Small intestine (tissue), 7 donors: Measurements from ENCODE around the gene CAMTA1. TPM values are rescaled to one million over a fixed set of nuclear protein-coding genes. Genes with fewer than 3 reads are reported as not detected.
A peak's percentile ranks its signal among the peaks of the same experiment; 100 is the strongest.

Experiments
- DNase-seq, 2 donors: peaks; one replicate each; pipeline versions ENCODE4 v3.0.0 to v3.0.0-alpha.2; 2013
- FAIRE-seq: peaks from 2 replicates; lab custom pipeline; 2012; peaks lifted over from hg19 to GRCh38; lab: Jason Lieb, UNC
- H3K27ac ChIP-seq, 3 donors: one replicate each; pipeline ENCODE4 v1.5.1; 2013; ENCODE audit warnings: low read length in 2 of 3, mild to moderate bottlenecking in 2 of 3, control low read depth in 1 of 3, inconsistent platforms in 1 of 3, low read depth in 1 of 3, moderate library complexity in 1 of 3
- H3K27me3 ChIP-seq, 3 donors: one replicate each; pipeline ENCODE4 v1.6.1; 2013; ENCODE audit warnings: low read length in 3 of 3, inconsistent platforms in 1 of 3; ENCODE audit not compliant: control insufficient read depth in 3 of 3, insufficient read depth in 3 of 3
- H3K36me3 ChIP-seq, 3 donors: one replicate each; pipeline ENCODE4 v1.6.1; 2013; ENCODE audit warnings: low read length in 3 of 3, inconsistent platforms in 1 of 3, low read depth in 1 of 3, mild to moderate bottlenecking in 1 of 3, moderate library complexity in 1 of 3; ENCODE audit not compliant: control insufficient read depth in 3 of 3, insufficient read depth in 2 of 3
- H3K4me1 ChIP-seq, 3 donors: one replicate each; pipeline ENCODE4 v1.6.1; 2013; ENCODE audit warnings: low read length in 2 of 3, inconsistent platforms in 1 of 3, low read depth in 1 of 3, mild to moderate bottlenecking in 1 of 3, moderate library complexity in 1 of 3; ENCODE audit not compliant: control insufficient read depth in 3 of 3, insufficient read depth in 2 of 3
- H3K4me3 ChIP-seq, 3 donors: one replicate each; pipeline ENCODE4 v1.5.1; 2013; ENCODE audit warnings: low read length in 3 of 3, control low read depth in 1 of 3, inconsistent platforms in 1 of 3, low read depth in 1 of 3, mild to moderate bottlenecking in 1 of 3, moderate library complexity in 1 of 3
- H3K9me3 ChIP-seq, 2 donors: one replicate each; pipeline ENCODE4 v1.6.1; 2013; ENCODE audit warnings: low read depth in 1 of 2, low read length in 1 of 2; ENCODE audit not compliant: control insufficient read depth in 2 of 2, insufficient read depth in 1 of 2
- WGBS, 3 donors: extraction: QIAGEN DNeasy Blood & Tissue Kit; methylation state at CpG; one replicate each; pipeline ENCODE4 v1.1.7; 2013; 5-methylcytosine and 5-hydroxymethylcytosine counted together
- polyA plus RNA-seq, 4 donors: library from polyadenylated mRNA; stranded (reverse) in 3 of 4; unstranded in 1 of 4; fragments of 200-250 nt in 3 of 4; fragments of 120-200 nt in 1 of 4; gene quantifications; one replicate each; pipeline versions ENCODE4 v1.2.1 to v1.2.3, GENCODE V29; 2013
- donor health status: healthy with polysubstance abuse.
- donor health status: control.
- donor health status: control.
- donor health status: Bipolar disorder and iron deficiency.
- donor health status: healthy.

CAMTA1 gene
- polyA plus RNA-seq, 4 donors: 57.6 to 177 (median 147) TPM

GRCh38 chr1:6948861-6949260 is 163.6 kb downstream of the CAMTA1 start:
- WGBS, 3 donors: 57 to 78% (median 77%) methylated on average over 4 of the region's 4 CpGs
- H3K4me1 ChIP-seq: no peaks in the 10 kb centered on the region
- no peak for FAIRE-seq

GRCh38 chr1:6950001-6950765 is 164.9 kb downstream of the CAMTA1 start:
- Histone ChIP-seq H3K36me3 (no peaks in the 10 kb centered on the region), H3K4me3 (no peak overlapping the region), H3K9me3 (no peaks in the 10 kb centered on the region), H3K27me3 (no peaks in the 10 kb centered on the region), H3K27ac (no peak overlapping the region), H3K4me1 (no peaks in the 10 kb centered on the region)
- FAIRE-seq (no peak), DNase-seq (no peak)
- 78 to 83% (median 82%) methylated on average over 9 of the region's 9 CpGs for WGBS, 3 donors

More at GRCh38 chr1:6948861-6949260, 163.6 kb downstream of the CAMTA1 start:
- no peaks in the 10 kb centered on the region for H3K9me3 ChIP-seq
- H3K27ac ChIP-seq: no peak overlapping the region
- no peak overlapping the region for H3K4me3 ChIP-seq
- H3K36me3 ChIP-seq: no peaks in the 10 kb centered on the region
- H3K27me3 ChIP-seq: peaks cover 0 to 2% (median 0%) of the 10 kb centered on the region in 3 donors
- DNase-seq: no peak

- no peak for DNase-seq
- Histone ChIP-seq H3K27ac (no peak overlapping the region), H3K4me1 (peaks cover 0 to 11% (median 3%) of the 10 kb centered on the region in 3 donors), H3K27me3 (no peaks in the 10 kb centered on the region), H3K4me3 (no peak overlapping the region), H3K9me3 (no peaks in the 10 kb centered on the region), H3K36me3 (no peaks in the 10 kb centered on the region)
- WGBS, 3 donors: 87 to 91% (median 90%) methylated on average over 12 of the region's 12 CpGs
- no peak for FAIRE-seq
These were observed 166.3 kb downstream of the CAMTA1 start for GRCh38 chr1:6951536-6951935.

DNA sequence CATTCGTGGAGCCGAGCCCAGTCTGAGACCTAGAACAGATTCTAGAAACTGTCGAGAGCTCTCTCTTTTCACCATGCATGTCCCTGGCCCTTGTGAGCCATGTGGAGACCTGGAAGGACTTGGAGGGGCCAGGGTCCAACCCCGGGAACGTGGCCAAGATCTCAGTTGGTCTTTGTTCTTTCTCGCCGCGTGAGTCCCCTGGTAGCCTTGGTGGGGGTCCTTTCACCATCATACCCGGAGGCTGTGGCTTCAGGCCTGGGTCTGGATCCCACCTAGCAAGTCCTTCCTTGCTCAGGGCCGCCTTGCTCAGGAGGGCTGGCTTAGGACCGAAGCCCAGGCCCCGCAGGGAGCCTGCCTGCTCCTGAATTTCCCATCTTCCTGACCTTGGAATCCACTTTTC is 168.0 kb downstream of the CAMTA1 start:
- no peak for FAIRE-seq
- no peaks in the 10 kb centered on the region for H3K36me3 ChIP-seq
- no peak for DNase-seq
- peaks cover 0 to 17% (median 3%) of the 10 kb centered on the region in 3 donors for H3K4me1 ChIP-seq
- H3K27ac ChIP-seq: no peak overlapping the region
- H3K4me3 ChIP-seq: no peak overlapping the region
- 77 to 89% (median 80%) methylated on average over 12 of the region's 12 CpGs for whole genome bisulfite sequencing, 3 donors
- H3K27me3 ChIP-seq: no peaks in the 10 kb centered on the region
- H3K9me3 ChIP-seq: no peaks in the 10 kb centered on the region

DNA sequence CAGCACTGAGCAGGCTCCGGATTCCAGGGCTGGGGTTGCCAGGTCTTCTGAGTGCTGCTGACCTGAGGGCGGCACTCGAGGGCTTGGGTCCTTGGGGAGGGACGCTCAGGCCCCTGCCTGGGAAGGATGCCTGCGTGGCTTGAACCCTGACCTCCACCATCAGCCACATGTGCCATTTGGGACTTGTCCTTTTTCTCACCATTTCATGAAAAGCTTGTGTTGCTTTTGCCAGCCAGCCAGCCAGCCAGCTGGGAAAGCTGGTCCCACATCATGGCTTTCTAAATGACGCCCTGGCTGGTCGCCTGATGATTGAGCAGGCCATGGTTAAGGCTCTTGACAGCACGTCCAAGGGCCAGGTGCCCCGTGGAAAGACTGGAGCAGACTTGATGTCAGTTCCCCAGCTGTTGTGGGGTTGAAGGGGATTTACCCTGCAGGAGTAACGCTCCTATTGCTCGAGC is 168.7 kb downstream of the CAMTA1 start:
- H3K36me3 ChIP-seq: no peaks in the 10 kb centered on the region
- FAIRE-seq (no peak), DNase-seq (no peak)
- no peak overlapping the region for H3K4me3 ChIP-seq
- H3K27me3 ChIP-seq: no peaks in the 10 kb centered on the region
- no peak overlapping the region for H3K27ac ChIP-seq
- H3K9me3 ChIP-seq: no peaks in the 10 kb centered on the region
- peaks cover 0 to 17% (median 3%) of the 10 kb centered on the region in 3 donors for H3K4me1 ChIP-seq
- WGBS, 3 donors: 79 to 90% (median 82%) methylated on average over 11 of the region's 11 CpGs

DNA sequence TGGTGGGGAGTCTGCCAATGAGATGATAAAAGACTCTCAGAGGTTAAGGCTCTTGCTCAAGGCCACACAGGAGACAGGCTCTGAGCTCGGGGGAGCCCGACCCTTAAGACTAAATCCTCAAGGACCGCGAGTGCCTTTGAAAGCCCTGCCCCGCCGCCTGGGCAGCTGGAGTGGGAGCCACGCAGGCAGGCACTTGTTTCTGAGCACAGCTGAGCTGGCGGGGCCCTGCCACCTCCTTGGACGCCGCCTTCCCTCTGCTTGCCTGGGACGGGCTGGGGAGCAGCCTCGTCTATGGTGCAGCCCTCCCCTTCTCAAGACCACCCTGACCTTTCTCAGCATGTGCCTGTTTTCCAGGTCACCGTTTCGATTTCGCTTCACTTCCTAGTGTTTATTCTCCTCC is 169.3 kb downstream of the CAMTA1 start:
- FAIRE-seq (no peak), DNase-seq (no peak)
- no peaks in the 10 kb centered on the region for H3K27me3 ChIP-seq
- no peak overlapping the region for H3K4me3 ChIP-seq
- H3K4me1 ChIP-seq: peaks cover 0 to 17% (median 3%) of the 10 kb centered on the region in 3 donors
- WGBS, 3 donors: 73 to 82% (median 77%) methylated on average over 13 to 15 of the region's 15 CpGs
- no peaks in the 10 kb centered on the region for H3K9me3 ChIP-seq
- no peak overlapping the region for H3K27ac ChIP-seq
- H3K36me3 ChIP-seq: no peaks in the 10 kb centered on the region

DNA sequence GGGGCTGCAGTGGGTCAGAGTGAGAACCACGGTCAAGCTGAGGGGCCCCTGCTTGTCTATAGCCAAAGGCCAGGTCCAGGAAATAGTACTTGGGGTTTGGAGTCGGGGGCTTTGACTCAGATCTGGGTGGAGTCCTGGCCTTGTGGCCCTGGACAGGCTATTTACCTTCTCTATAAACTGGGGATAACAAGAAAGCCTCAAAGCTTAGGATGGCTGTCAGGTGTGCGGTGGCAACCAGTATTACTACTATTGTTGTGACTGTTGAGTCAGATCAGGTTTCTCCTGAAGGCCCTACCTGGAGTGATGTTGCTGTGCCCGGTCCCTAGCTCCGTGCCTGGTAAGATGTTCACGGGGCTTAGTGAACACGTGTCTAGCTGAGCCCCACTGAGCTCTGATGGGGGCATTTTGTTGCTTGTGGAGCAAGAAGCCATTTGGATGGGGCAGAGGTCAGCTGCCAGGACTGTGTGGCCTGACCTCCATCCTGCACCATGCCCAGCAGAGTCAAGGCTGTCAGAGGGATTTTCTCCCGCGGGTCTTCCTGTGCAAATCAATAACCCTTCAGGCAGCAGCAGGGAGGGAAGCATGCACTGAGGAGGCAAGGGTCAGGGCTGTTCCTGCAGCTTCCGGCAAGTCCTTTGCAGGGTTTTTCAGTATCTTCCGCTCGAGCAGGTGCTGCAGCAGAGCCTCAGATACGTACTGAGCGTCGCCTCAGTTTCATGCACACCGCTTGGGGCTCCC is 170.3 kb downstream of the CAMTA1 start:
- FAIRE-seq (no peak), DNase-seq (peak; percentile 21 to 42)
- Histone ChIP-seq H3K4me3 (no peak overlapping the region), H3K4me1 (peaks cover 0 to 19% (median 3%) of the 10 kb centered on the region in 3 donors), H3K27me3 (no peaks in the 10 kb centered on the region), H3K36me3 (no peaks in the 10 kb centered on the region), H3K27ac (peak overlapping the region in 1 of 3 donors; percentile 47), H3K9me3 (no peaks in the 10 kb centered on the region)
- WGBS, 3 donors: 43 to 67% (median 49%) methylated on average over 16 of the region's 16 CpGs

DNA sequence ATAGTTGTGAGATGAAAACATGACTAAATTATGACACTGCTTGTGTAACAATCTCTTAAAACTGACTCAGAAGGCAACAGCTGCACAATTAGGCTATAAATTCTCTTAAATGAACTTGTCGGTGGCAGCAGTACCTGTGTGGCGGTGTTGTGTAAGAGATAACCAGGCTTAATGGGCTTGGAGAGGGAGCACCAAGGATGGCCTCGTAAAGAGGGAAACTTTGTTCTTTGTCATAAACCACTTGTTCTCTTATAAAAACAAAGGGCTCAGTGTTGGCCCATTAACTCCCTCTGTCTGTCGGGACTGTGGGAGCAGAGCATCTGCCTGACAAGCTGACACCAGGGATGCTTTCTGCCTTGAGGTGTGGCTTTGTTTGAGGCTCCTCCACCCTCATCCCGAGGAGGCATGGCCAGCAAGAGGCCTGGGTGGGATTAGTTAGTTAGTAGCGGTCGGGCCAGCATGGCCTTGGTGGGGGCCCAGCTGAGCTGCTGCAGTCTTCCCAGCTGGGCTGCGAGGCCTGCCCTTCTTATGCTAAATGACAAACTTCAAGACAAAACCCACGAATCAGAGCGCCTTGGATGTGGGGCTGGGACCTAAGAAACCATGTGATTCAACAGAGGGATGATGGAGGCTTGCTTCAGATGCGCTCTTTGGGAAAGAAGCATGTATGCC is 171.4 kb downstream of the CAMTA1 start:
- H3K36me3 ChIP-seq: no peaks in the 10 kb centered on the region
- DNase-seq: peak; percentile 25 to 82
- H3K4me3 ChIP-seq: no peak overlapping the region
- H3K9me3 ChIP-seq: no peaks in the 10 kb centered on the region
- peaks cover 0 to under 1% (median 0%) of the 10 kb centered on the region in 3 donors for H3K27me3 ChIP-seq
- 37 to 69% (median 48%) methylated on average over 11 of the region's 11 CpGs for WGBS, 3 donors
- peaks cover 0 to 22% (median 3%) of the 10 kb centered on the region in 3 donors for H3K4me1 ChIP-seq
- no peak for FAIRE-seq
- H3K27ac ChIP-seq: peak overlapping the region in 1 of 3 donors; percentile 47
